HG03571 (cell line): ENCODE measurements around the gene FGF14.

Experiments used
- ATAC-seq: cut with Tn5 transposase; IDR thresholded peaks from one replicate; pipeline ENCODE4 v1.9.1; 2021; ENCODE audit not compliant: unreplicated experiment

The FGF14 gene

GRCh38 chr13:101700598-101700997, 701.2 kb downstream of the FGF14 start:
- no peak for ATAC-seq

GRCh38 chr13:101698400-101698799, 703.4 kb downstream of the FGF14 start:
- ATAC-seq: no peak

DNA sequence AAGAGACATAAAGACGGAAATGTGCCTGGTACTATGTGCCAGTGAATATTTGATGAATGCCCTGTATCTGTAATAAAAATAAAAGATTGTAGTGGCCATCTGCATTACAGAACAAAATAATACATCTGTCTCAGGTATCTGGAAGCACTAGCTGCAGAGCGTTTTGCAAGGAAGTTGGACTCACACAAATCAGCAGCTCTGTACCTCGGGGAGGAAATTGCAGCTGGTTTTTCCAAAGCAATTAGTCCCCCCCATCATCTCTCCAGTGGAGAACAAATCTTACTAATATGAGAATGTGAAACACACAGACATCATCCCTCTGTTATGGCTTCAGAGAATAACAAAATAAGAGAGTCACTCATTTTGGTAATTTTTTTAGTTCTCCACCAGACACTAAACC, 704.1 kb downstream of the FGF14 start:
- ATAC-seq: no peak

DNA sequence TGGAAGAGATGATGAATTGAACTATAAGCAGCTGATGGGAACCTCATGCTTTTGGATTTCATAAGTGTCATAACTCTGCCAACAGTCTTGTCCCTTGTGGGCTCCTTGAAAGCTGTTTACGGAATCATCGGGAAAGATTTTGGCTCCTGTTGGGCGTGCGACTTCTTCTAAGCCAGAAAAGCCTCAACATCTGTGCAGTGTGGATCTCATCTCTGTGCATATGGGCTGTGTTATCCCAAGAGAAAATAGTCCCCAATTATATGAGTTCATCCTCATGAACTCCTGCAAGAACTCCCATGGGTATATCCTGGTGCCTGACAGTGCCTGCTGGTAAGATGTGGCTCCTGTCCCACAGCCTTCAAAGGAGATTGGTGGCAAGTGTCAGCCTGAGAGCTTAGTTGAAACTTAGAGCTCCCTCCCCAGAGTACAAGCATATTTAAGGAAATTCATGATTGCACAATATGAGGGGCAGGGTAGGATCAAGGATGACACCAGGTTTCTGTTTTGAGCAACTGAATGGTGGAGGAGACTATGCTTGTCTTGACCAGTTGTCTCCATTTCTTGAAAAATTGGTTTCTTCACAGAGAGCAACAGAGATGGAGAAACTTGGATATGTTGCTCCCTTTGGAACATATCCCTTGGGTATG, 705.9 kb downstream of the FGF14 start:
- ATAC-seq: no peak

DNA sequence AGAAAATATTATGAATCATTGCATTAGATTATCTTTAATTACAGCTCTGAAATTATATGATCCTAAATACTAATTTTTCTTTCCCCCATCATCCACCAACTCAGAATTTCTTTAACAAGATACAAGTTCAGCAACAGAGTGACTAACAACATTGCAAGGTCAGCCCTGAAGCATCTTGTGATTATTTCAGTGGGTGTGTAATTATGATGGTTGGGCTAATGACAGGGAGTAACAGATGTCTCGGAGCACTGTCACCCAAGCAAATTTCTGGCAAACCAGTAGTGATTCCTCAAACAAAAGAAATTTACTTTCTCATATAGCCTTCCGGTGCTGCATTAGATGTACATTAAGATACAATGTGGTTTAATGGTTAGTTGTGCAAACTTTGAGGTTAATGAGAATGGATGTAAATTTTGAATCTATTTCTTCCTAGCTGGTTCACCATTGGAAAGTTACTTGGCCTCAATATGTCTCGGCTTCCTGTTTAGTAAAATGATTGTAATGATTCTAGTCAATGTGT, 710.4 kb downstream of the FGF14 start:
- no peak for ATAC-seq

DNA sequence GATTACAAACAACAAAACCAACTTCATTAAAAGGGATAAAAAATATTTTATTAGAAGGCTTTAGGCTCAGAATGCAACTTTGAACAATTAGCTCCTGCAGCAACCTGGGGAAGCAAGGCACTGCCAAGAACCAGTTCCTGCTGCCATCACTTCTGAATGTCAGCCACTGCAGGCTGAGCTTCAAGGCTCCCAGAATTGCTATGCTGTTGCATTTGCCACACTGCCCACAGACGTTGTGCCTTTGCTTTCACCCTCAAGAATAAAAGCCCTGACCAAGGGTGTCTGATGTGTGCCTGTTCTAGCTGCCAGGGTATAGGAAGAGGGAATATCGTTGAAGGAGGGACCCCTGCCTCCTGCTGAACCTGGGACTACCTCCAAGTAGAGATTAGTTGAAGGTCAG, 711.0 kb downstream of the FGF14 start:
- no peak for ATAC-seq

GRCh38 chr13:101686003-101686402, 715.8 kb downstream of the FGF14 start:
- ATAC-seq: no peak

GRCh38 chr13:101681834-101682233, 720.0 kb downstream of the FGF14 start:
- no peak for ATAC-seq

GRCh38 chr13:101673360-101674105, 728.3 kb downstream of the FGF14 start:
- ATAC-seq: no peak

DNA sequence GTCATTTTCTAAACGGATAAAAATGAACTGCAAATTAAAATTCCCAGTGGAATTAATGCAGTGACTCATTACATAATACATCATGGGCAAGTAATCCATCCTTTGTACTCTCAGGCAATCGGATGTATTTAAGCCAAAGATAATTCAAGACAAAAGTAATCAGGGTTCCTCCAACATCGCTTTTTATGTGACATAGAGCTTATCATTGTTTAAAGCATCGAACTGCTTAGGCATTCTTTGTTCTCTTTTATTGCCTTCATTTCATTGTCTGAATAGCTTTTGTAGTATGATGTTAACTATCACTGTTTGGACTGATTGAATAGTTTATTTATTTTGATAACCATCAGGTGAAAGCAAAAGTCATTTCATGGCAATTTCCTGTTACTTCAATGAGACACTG, 740.0 kb downstream of the FGF14 start:
- ATAC-seq: no peak
